ENCODE data around the gene PNRC2.
"Not testable (repeated sequence)": the region's sequence is repeated elsewhere in the genome, so short reads cannot be mapped to it uniquely, and the experiment has no call there.

Gene PNRC2

DNA sequence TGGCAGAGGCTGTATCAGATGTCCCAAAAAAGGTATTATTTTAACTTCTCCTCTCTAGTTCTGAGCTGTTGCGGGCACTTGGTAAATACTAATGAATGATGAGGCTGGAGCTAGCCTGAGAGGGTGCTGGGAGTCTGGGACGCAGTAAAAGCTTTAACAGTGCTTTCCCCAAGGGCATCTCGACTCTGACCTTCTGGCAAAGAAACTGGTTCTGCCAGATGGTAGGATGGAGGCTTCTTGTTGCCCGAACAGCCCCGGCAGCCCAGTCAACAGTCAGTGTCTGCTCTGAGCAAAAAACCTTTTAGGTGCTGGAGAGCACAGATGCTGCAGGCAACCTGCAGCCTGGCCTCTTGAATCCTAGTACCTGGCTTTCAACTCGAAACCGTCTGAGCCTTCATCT lies 2.5 kb upstream of the PNRC2 start:
- H3K79me1 ChIP-seq (replicated peaks; ENCODE audit: low read length, poor library complexity, severe bottlenecking): no peaks in the 10 kb centered on the region
- no peak overlapping the region for H3K14ac ChIP-seq (ENCODE audit: low read length in 2 of 2)
- H2BK15ac ChIP-seq (ENCODE audit: low read depth, poor library complexity, severe bottlenecking): no peak overlapping the region
- no peak for DNase-seq
- WGBS: 95% methylated on average over 6 of the region's 7 CpGs
- H3K9ac ChIP-seq (ENCODE audit: low read length): no peak overlapping the region
- H4K8ac ChIP-seq (ENCODE audit: low read length): no peak overlapping the region
- H3K27ac ChIP-seq (ENCODE audit: low read length, poor library complexity, severe bottlenecking): no peak overlapping the region
- no peak overlapping the region for H3K4me3 ChIP-seq (ENCODE audit: insufficient read depth in 1 of 2, low read depth in 1 of 2, low read length in 2 of 2)
- H2AK5ac ChIP-seq (ENCODE audit: low read length, severe bottlenecking): peak overlapping the region; percentile 53
- H2BK5ac ChIP-seq (ENCODE audit: low read depth, low read length, poor library complexity, severe bottlenecking): no peak overlapping the region
- H3K4me1 ChIP-seq (ENCODE audit: control insufficient read depth, insufficient read depth, low read depth, low read length): peaks cover 9% of the 10 kb centered on the region
- no peak overlapping the region for H4K91ac ChIP-seq (ENCODE audit: low read length)
- no peaks in the 10 kb centered on the region for H3K9me3 ChIP-seq (ENCODE audit: control insufficient read depth, low read length)
- no peak overlapping the region for H3K23ac ChIP-seq (ENCODE audit: low read length in 2 of 2)
- H3K4me2 ChIP-seq (ENCODE audit: low read length, poor library complexity, severe bottlenecking): no peak overlapping the region
- H2BK120ac ChIP-seq (ENCODE audit: low read depth, low read length): no peak overlapping the region
- no peak overlapping the region for H3K4ac ChIP-seq (ENCODE audit: low read depth in 1 of 2, low read length in 2 of 2)
- H2AFZ ChIP-seq (ENCODE audit: low read depth, low read length): no peak overlapping the region
- H3K18ac ChIP-seq (ENCODE audit: low read depth in 1 of 2, low read length in 2 of 2): no peak overlapping the region
- no peak overlapping the region for H2BK12ac ChIP-seq (ENCODE audit: low read length in 2 of 2)
- peaks cover 0 to 17% of the 10 kb centered on the region in 2 experiments for H3K36me3 ChIP-seq (ENCODE audit: control insufficient read depth in 1 of 2, insufficient read depth in 2 of 2, low read depth in 1 of 2, low read length in 2 of 2)
- H3K27me3 ChIP-seq (ENCODE audit: control insufficient read depth in 1 of 2, insufficient read depth in 1 of 2, low read length in 2 of 2): no peaks in the 10 kb centered on the region

DNA sequence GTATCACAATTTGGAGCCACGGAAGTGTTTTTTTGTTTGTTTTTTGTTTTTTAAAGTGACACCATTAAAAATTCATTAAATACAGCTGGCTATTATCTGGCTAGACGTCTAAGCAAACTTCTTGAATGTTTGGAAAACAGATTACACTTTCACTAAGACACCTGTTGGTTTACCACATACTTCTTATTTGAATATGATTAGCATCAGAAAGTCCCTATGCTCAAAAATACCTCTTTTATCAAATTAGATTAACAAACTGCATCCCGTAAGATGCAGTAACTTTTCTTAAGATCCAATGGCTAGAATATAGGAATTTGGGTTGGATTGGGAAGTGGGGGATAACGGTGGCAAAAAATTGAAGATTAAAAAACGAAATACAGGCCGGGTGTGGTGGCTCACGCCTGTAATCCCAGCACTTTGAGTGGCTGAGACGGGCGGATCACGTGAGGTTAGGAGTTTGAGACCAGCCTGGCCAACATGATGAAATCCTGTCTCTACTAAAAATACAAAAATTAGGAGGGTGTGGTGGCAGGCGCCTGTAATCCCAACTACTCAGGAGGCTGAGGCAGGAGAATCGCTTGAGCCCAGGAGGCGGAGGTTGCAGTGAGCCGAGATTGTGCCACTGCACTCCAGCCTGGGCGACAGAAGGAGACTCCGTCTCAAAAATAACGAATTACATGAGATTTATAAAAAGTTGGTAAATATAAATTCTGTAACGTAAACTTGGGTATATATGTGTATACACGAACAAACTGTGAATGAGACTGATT lies 1.4 kb upstream of the PNRC2 start:
- WGBS: 88% methylated on average over 17 of the region's 19 CpGs
- H2BK120ac ChIP-seq (ENCODE audit: low read depth, low read length): not testable (repeated sequence)

DNA sequence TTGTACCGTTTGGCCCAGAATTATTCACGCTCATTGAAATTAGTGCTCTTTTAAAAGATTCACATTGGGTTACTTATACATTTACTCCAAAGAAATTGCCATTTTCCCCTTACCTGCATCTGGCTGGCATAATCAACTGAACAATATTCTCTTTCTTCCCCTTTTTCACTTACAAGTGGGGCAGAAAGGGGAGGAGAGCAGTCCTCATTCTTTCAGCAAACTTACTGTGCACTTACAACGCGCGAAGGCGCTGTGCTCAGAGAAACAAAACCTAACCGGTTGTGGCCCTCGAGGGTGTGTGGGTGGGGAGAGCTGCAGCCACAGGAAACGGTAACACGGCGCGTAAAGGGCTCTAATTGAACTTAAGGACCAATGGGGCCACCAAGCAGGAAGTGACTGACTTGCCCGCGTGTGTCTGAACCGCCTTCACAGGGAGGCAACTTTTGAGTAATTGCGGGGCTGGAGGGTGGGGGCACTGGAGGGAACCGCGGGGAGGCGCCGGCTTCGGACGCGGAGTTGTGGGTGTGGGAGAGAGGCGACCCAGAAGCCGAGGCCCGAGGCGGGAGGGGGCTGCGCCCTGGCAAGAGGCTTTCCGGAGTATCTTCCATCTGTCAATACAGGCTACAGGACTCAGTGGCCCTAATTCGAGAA lies 693 bp upstream of the PNRC2 start:
- no peaks in the 10 kb centered on the region for H3K27me3 ChIP-seq (ENCODE audit: control insufficient read depth in 1 of 2, insufficient read depth in 1 of 2, low read length in 2 of 2)
- H3K4me2 ChIP-seq (ENCODE audit: low read length, poor library complexity, severe bottlenecking): peak overlapping the region; percentile 99
- peak overlapping the region; percentile 68 for H2BK120ac ChIP-seq (ENCODE audit: low read depth, low read length)
- H4K91ac ChIP-seq (ENCODE audit: low read length): peak overlapping the region; percentile 68
- no peaks in the 10 kb centered on the region for H3K9me3 ChIP-seq (ENCODE audit: control insufficient read depth, low read length)
- 5% methylated on average over 18 of the region's 30 CpGs for WGBS
- H4K8ac ChIP-seq (ENCODE audit: low read length): peak overlapping the region; percentile 77
- H3K4me3 ChIP-seq (ENCODE audit: insufficient read depth in 1 of 2, low read depth in 1 of 2, low read length in 2 of 2): peak overlapping the region; percentile 65 to 95
- H2BK15ac ChIP-seq (ENCODE audit: low read depth, poor library complexity, severe bottlenecking): peak overlapping the region; percentile 100
- no peak overlapping the region for H3K14ac ChIP-seq (ENCODE audit: low read length in 2 of 2)
- peak overlapping the region; percentile 99 for H3K27ac ChIP-seq (ENCODE audit: low read length, poor library complexity, severe bottlenecking)
- DNase-seq: peak; percentile 95
- peak overlapping the region; percentile 97 for H2BK5ac ChIP-seq (ENCODE audit: low read depth, low read length, poor library complexity, severe bottlenecking)
- no peaks in the 10 kb centered on the region for H3K79me1 ChIP-seq (replicated peaks; ENCODE audit: low read length, poor library complexity, severe bottlenecking)
- peak overlapping the region; percentile 88 to 89 for H3K18ac ChIP-seq (ENCODE audit: low read depth in 1 of 2, low read length in 2 of 2)
- no peak overlapping the region for H3K23ac ChIP-seq (ENCODE audit: low read length in 2 of 2)
- H3K9ac ChIP-seq (ENCODE audit: low read length): peak overlapping the region; percentile 100
- H3K4ac ChIP-seq (ENCODE audit: low read depth in 1 of 2, low read length in 2 of 2): peak overlapping the region in 1 of 2 experiments; percentile 87
- H3K36me3 ChIP-seq (ENCODE audit: control insufficient read depth in 1 of 2, insufficient read depth in 2 of 2, low read depth in 1 of 2, low read length in 2 of 2): peaks cover 0 to 29% of the 10 kb centered on the region in 2 experiments
- H2AK5ac ChIP-seq (ENCODE audit: low read length, severe bottlenecking): no peak overlapping the region
- H2AFZ ChIP-seq (ENCODE audit: low read depth, low read length): no peak overlapping the region
- H3K4me1 ChIP-seq (ENCODE audit: control insufficient read depth, insufficient read depth, low read depth, low read length): peaks cover 9% of the 10 kb centered on the region
- H2BK12ac ChIP-seq (ENCODE audit: low read length in 2 of 2): peak overlapping the region in 1 of 2 experiments; percentile 57

More for the DNA sequence above, 1.4 kb upstream of the PNRC2 start:
- H4K91ac ChIP-seq (ENCODE audit: low read length); H4K8ac ChIP-seq (ENCODE audit: low read length); H2BK12ac ChIP-seq (ENCODE audit: low read length in 2 of 2); H2AFZ ChIP-seq (ENCODE audit: low read depth, low read length); H3K4me1 ChIP-seq (ENCODE audit: control insufficient read depth, insufficient read depth, low read depth, low read length); H2AK5ac ChIP-seq (ENCODE audit: low read length, severe bottlenecking); H3K23ac ChIP-seq (ENCODE audit: low read length in 2 of 2); DNase-seq; H2BK15ac ChIP-seq (ENCODE audit: low read depth, poor library complexity, severe bottlenecking); H3K27me3 ChIP-seq (ENCODE audit: control insufficient read depth in 1 of 2, insufficient read depth in 1 of 2, low read length in 2 of 2); H3K4ac ChIP-seq (ENCODE audit: low read depth in 1 of 2, low read length in 2 of 2); H2BK5ac ChIP-seq (ENCODE audit: low read depth, low read length, poor library complexity, severe bottlenecking); H3K9me3 ChIP-seq (ENCODE audit: control insufficient read depth, low read length); H3K4me2 ChIP-seq (ENCODE audit: low read length, poor library complexity, severe bottlenecking); H3K14ac ChIP-seq (ENCODE audit: low read length in 2 of 2); H3K18ac ChIP-seq (ENCODE audit: low read depth in 1 of 2, low read length in 2 of 2); H3K79me1 ChIP-seq (replicated peaks; ENCODE audit: low read length, poor library complexity, severe bottlenecking): not testable (repeated sequence)
- Histone ChIP-seq H3K4me3 (ENCODE audit: insufficient read depth in 1 of 2, low read depth in 1 of 2, low read length in 2 of 2) (peak overlapping the region in 1 of 2 experiments; percentile 95), H3K9ac (ENCODE audit: low read length) (peak overlapping the region; percentile 100), H3K36me3 (ENCODE audit: control insufficient read depth in 1 of 2, insufficient read depth in 2 of 2, low read depth in 1 of 2, low read length in 2 of 2) (peaks cover 0 to 22% of the 10 kb centered on the region in 2 experiments), H3K27ac (ENCODE audit: low read length, poor library complexity, severe bottlenecking) (peak overlapping the region; percentile 99)

DNA sequence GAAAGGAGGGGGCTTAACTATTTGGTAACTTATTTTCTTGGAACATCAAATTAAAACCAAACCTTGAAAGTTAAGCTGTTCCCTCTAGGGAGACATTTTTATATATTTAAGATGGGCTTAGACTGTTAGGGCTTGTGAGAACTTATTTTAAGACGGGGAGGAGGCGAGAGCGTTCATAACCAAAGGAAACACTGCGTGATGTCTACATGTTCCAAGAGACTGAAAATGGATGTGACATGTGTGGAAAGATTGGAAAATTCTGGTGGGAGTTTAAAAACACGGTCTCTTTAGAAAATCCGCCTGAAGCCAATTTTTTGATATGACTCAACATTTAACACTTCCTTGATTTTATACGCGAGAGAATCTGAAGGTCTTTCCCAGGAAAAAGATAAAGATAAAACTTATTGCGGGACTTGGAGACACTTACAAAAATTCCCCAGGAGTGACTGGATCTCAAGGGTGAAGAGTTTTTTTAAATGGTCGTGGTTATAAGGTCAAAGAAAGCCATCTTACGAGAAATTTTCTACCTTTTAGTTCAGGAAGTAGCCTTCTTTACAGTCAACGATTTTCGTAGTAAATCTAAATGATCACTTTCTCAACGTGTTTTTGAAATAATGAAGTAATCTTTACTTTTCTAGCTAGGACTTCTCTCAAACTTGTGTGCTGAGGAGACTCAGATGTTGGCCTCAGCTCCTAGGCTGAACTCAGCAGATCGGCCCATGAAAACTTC lies 828 bp downstream of the PNRC2 start:
- Histone ChIP-seq H3K27ac (ENCODE audit: low read length, poor library complexity, severe bottlenecking) (peak overlapping the region; percentile 99), H3K36me3 (ENCODE audit: control insufficient read depth in 1 of 2, insufficient read depth in 2 of 2, low read depth in 1 of 2, low read length in 2 of 2) (peaks cover 0 to 39% of the 10 kb centered on the region in 2 experiments), H3K14ac (ENCODE audit: low read length in 2 of 2) (no peak overlapping the region), H2AFZ (ENCODE audit: low read depth, low read length) (no peak overlapping the region), H2BK15ac (ENCODE audit: low read depth, poor library complexity, severe bottlenecking) (no peak overlapping the region), H2AK5ac (ENCODE audit: low read length, severe bottlenecking) (no peak overlapping the region), H3K9me3 (ENCODE audit: control insufficient read depth, low read length) (no peaks in the 10 kb centered on the region), H3K79me1 (replicated peaks; ENCODE audit: low read length, poor library complexity, severe bottlenecking) (no peaks in the 10 kb centered on the region), H3K9ac (ENCODE audit: low read length) (peak overlapping the region; percentile 100), H2BK120ac (ENCODE audit: low read depth, low read length) (no peak overlapping the region), H3K27me3 (ENCODE audit: control insufficient read depth in 1 of 2, insufficient read depth in 1 of 2, low read length in 2 of 2) (no peaks in the 10 kb centered on the region), H3K4ac (ENCODE audit: low read depth in 1 of 2, low read length in 2 of 2) (no peak overlapping the region), H3K4me1 (ENCODE audit: control insufficient read depth, insufficient read depth, low read depth, low read length) (peaks cover 5% of the 10 kb centered on the region), H2BK12ac (ENCODE audit: low read length in 2 of 2) (no peak overlapping the region), H3K18ac (ENCODE audit: low read depth in 1 of 2, low read length in 2 of 2) (no peak overlapping the region), H4K91ac (ENCODE audit: low read length) (no peak overlapping the region), H3K4me3 (ENCODE audit: insufficient read depth in 1 of 2, low read depth in 1 of 2, low read length in 2 of 2) (peak overlapping the region in 1 of 2 experiments; percentile 95), H4K8ac (ENCODE audit: low read length) (no peak overlapping the region), H2BK5ac (ENCODE audit: low read depth, low read length, poor library complexity, severe bottlenecking) (peak overlapping the region; percentile 99), H3K4me2 (ENCODE audit: low read length, poor library complexity, severe bottlenecking) (peak overlapping the region; percentile 37), H3K23ac (ENCODE audit: low read length in 2 of 2) (no peak overlapping the region)
- WGBS: under 1% methylated on average over 9 of the region's 15 CpGs
- DNase-seq: peak; percentile 65

All from mesenchymal stem cell (in vitro differentiated cells and primary cell).